Thyroid gland (tissue), 4 donors: Measurements from ENCODE around the gene TECPR2. TPM values are rescaled to one million over a fixed set of nuclear protein-coding genes. Genes with fewer than 3 reads are reported as not detected.

Experiments
- DNase-seq, 2 donors: peaks; one replicate each; pipeline ENCODE4 v3.0.0-alpha.2; 2019
- H3K27ac ChIP-seq, 3 donors: fragments of 200-600 bp; sonication (generic); 1 replicate in 2 of 3; 2 replicates in 1 of 3; pipeline ENCODE4 v1.5.1; 2016 to 2019; ENCODE audit warnings: mild to moderate bottlenecking in 1 of 3, moderate library complexity in 1 of 3
- H3K27me3 ChIP-seq: fragments of 200-600 bp; sonication (generic); one replicate; pipeline ENCODE4 v1.5.1; 2019
- H3K36me3 ChIP-seq, 2 donors: fragments of 200-600 bp; sonication (generic); one replicate each; pipeline ENCODE4 v1.5.1; 2016 to 2019
- H3K4me1 ChIP-seq, 2 donors: fragments of 200-600 bp; sonication (generic); one replicate each; pipeline ENCODE4 v1.5.1; 2017 to 2019
- H3K4me3 ChIP-seq, 3 donors: fragments of 200-600 bp; sonication (generic); replicated peaks in 1 of 3; 1 replicate in 2 of 3; 2 replicates in 1 of 3; pipeline ENCODE4 v1.5.1; 2016; ENCODE audit warnings: mild to moderate bottlenecking in 1 of 3
- H3K9me3 ChIP-seq: fragments of 200-600 bp; sonication (generic); one replicate; pipeline ENCODE4 v1.5.1; 2017
- CTCF ChIP-seq, 6 experiments: fragments of 200-600 bp in 3 of 6; fragments of 450-650 bp in 3 of 6; sonication (generic) in 3 of 6; IDR thresholded peaks; one replicate each; pipeline ENCODE4 v1.5.1; 2016 to 2019; ENCODE audit warnings: antibody characterized with exemption in 6 of 6, mild to moderate bottlenecking in 2 of 6, inconsistent platforms in 1 of 6, moderate library complexity in 1 of 6
- POLR2A ChIP-seq, 2 donors: fragments of 450-650 bp; IDR thresholded peaks; one replicate each; pipeline ENCODE4 v1.6.1; 2017; ENCODE audit warnings: antibody characterized with exemption in 2 of 2, mild to moderate bottlenecking in 2 of 2, moderate library complexity in 1 of 2
- WGBS, 2 donors: methylation state at CpG; one replicate each; pipeline ENCODE4 v1.1.5; 2017; 5-methylcytosine and 5-hydroxymethylcytosine counted together
- intact Hi-C: fragments of 100-400 bp; cut with DNase I; formaldehyde crosslinking; loops from one replicate; pipeline ENCODE4 v1.15.1; 2023
- total RNA-seq, 4 donors: library from RNA; depleted of rRNA; stranded (reverse); fragments of >200 nt; gene quantifications; one replicate each; pipeline ENCODE4 v1.2.3, GENCODE V29; 2016

TECPR2 gene
- total RNA-seq, 4 donors from 2014 or later = 11.8 to 23.8 (median 19.0) TPM

GRCh38 chr14:102501751-102502315, 139.1 kb downstream of the TECPR2 start:
- Histone ChIP-seq H3K27me3 (no peaks in the 10 kb centered on the region), H3K9me3 (no peaks in the 10 kb centered on the region), H3K4me1 (peaks cover 10 to 23% of the 10 kb centered on the region in 2 donors), H3K36me3 (peaks cover 0 to 10% of the 10 kb centered on the region in 2 donors), H3K27ac (no peak overlapping the region), H3K4me3 (no peak overlapping the region)
- 88 to 92% methylated on average over 20 of the region's 20 CpGs for WGBS, 2 donors
- intact Hi-C loops = no loop called here
- no peak for DNase-seq
- TF ChIP-seq CTCF (IDR thresholded peaks at IDR 0.05) (no peak), POLR2A (IDR thresholded peaks at IDR 0.05) (no peak)

DNA sequence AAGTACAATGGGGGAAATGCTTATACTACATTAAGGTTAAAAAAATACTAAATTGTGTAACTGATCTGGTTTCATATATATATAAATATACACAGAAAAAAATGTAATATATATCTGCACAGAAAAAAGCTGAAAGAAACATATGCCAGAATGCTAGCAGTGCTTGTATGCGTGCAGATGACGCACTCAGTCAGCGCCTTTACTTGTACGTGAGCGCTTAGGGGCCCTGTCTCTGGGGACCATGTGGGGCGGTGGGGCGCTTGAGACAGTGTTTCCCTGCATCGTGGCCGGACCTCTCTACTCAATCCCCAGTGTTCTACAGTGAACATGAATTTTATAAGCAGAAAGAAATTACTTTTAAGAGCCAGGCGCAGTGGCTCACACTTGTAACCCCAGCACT, 139.8 kb downstream of the TECPR2 start:
- Histone ChIP-seq H3K27me3 (no peaks in the 10 kb centered on the region), H3K9me3 (no peaks in the 10 kb centered on the region), H3K4me3 (no peak overlapping the region), H3K36me3 (peaks cover 0 to 10% of the 10 kb centered on the region in 2 donors), H3K27ac (no peak overlapping the region), H3K4me1 (peaks cover 10 to 23% of the 10 kb centered on the region in 2 donors)
- TF ChIP-seq POLR2A (IDR thresholded peaks at IDR 0.05) (no peak), CTCF (IDR thresholded peaks at IDR 0.05) (no peak)
- 90 to 95% methylated on average over 10 of the region's 10 CpGs for WGBS, 2 donors
- intact Hi-C loops = no loop called here
- no peak for DNase-seq

DNA sequence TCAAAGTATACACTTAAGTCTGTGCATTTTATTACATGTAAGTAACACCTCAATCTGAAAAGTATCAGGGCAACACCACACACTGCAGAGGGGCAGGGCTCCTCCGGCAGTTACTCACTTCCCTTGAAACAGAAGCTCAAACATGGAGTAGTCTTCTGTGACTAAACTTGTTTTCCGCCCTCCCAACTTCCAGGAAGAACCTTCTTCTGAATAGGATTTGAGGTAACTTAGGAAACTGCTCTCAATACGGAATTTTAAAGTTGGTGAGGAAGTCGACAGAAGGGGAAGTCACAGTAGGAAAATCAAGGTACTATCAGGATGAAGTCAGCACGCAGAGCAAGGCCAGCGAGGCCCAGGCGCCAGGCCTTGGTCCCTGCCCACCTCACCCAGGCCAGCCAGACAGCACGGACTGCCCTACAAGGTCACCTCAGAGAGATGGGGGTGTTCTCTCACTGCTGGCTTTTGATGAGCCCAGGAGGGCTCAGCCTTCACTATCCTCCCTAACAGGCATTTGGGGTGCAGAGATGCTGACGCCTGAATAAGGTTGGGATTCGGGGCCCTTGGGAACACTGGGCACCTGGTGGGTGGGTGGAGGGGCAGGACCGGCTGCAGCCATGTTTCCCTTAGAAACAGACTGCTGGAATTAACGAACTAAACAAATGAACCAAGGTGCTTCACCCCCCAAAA, 141.0 kb downstream of the TECPR2 start:
- intact Hi-C loops = no loop called here
- WGBS, 2 donors = 78 to 92% methylated on average over 11 to 12 of the region's 12 CpGs
- Histone ChIP-seq H3K36me3 (peaks cover 0 to 3% of the 10 kb centered on the region in 2 donors), H3K27me3 (no peaks in the 10 kb centered on the region), H3K27ac (peak overlapping the region in 2 of 3 donors; percentile 28 to 38), H3K4me3 (no peak overlapping the region), H3K4me1 (peaks cover 12 to 29% of the 10 kb centered on the region in 2 donors), H3K9me3 (no peaks in the 10 kb centered on the region)
- TF ChIP-seq CTCF (IDR thresholded peaks at IDR 0.05) (no peak), POLR2A (IDR thresholded peaks at IDR 0.05) (no peak)
- DNase-seq = no peak

GRCh38 chr14:102504328-102504999, 141.7 kb downstream of the TECPR2 start:
- 80 to 86% methylated on average over 10 to 11 of the region's 18 CpGs for WGBS, 2 donors
- Histone ChIP-seq H3K27me3 (no peaks in the 10 kb centered on the region), H3K27ac (peak overlapping the region in 1 of 3 donors; percentile 38), H3K4me1 (peaks cover 12 to 28% of the 10 kb centered on the region in 2 donors), H3K9me3 (no peaks in the 10 kb centered on the region), H3K4me3 (no peak overlapping the region), H3K36me3 (no peaks in the 10 kb centered on the region)
- no peak for DNase-seq
- TF ChIP-seq POLR2A (IDR thresholded peaks at IDR 0.05) (no peak), CTCF (IDR thresholded peaks at IDR 0.05) (no peak)
- intact Hi-C loops = no loop called here
